GM12801 (cell line): ENCODE measurements around the gene FGFR2.

ENCODE experiments used
- TF ChIP-seq, protein P1 (sequence below): IDR thresholded peaks from one replicate; pipeline ENCODE4 v1.5.1; 2011; ENCODE audit warnings: control low read depth; ENCODE audit not compliant: insufficient read length; ENCODE audit errors: extremely low read depth

The FGFR2 gene

DNA sequence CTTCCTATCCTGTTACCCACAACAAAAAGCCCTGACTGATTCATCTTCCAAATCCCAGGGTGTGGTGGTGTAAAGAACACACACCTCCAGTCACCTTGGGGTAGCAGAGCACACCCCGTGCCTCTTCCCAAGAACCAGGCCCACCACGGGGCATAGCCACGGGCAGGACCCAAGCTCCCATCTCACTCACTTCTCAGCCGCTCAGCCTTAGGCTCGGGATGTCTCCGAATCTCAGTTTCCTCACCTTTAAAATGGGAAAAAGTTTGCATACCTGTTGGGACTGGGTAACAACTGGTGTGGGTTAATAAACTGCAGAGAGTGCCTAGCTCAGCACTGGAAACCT is 139.0 kb downstream of the FGFR2 start:
- TF ChIP-seq, protein P1, sequence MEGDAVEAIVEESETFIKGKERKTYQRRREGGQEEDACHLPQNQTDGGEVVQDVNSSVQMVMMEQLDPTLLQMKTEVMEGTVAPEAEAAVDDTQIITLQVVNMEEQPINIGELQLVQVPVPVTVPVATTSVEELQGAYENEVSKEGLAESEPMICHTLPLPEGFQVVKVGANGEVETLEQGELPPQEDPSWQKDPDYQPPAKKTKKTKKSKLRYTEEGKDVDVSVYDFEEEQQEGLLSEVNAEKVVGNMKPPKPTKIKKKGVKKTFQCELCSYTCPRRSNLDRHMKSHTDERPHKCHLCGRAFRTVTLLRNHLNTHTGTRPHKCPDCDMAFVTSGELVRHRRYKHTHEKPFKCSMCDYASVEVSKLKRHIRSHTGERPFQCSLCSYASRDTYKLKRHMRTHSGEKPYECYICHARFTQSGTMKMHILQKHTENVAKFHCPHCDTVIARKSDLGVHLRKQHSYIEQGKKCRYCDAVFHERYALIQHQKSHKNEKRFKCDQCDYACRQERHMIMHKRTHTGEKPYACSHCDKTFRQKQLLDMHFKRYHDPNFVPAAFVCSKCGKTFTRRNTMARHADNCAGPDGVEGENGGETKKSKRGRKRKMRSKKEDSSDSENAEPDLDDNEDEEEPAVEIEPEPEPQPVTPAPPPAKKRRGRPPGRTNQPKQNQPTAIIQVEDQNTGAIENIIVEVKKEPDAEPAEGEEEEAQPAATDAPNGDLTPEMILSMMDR = no peak

DNA sequence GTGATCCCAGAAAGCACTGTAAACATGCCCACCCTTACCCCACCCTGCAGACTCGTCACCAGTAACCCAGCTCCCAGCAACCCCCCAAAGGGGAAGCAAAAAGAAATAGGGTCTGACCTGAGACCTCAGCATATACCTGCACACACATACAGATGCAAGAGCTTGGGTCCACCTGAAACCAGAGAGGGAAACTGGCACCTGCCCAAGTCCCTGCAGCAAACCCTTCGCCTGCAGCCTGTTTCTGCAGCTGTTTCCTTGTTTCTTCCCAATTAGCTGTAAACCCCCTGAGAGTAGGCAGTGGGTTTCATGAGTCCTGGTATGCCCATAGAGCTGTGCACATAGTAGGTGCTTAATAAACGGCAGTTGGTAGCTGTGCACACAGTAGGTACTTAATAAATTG is 140.5 kb downstream of the FGFR2 start:
- TF ChIP-seq, protein P1 = no peak

GRCh38 chr10:121455377-121455776 is 142.9 kb downstream of the FGFR2 start:
- TF ChIP-seq, protein P1 = no peak

- TF ChIP-seq, protein P1 = no peak
These were observed 143.5 kb downstream of the FGFR2 start for GRCh38 chr10:121454781-121455180.

DNA sequence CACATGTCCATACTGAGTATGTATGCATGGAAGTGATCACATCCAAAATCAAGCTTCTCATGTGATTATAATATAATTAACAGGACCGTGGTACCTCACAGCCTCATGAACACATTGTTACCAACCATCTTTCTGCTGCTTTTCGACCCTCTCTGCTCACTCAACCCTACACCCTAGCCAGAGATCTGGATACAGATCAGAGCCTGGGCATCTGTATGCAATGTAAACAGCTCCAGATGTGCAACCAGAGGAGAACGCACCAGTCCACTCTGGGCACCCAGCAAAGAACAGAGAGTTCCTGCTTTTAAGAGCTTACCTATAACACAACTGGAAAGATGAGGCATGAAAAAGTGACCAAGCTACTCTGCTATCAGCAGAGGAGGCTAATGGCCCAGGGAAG is 145.1 kb downstream of the FGFR2 start:
- TF ChIP-seq, protein P1 = no peak

DNA sequence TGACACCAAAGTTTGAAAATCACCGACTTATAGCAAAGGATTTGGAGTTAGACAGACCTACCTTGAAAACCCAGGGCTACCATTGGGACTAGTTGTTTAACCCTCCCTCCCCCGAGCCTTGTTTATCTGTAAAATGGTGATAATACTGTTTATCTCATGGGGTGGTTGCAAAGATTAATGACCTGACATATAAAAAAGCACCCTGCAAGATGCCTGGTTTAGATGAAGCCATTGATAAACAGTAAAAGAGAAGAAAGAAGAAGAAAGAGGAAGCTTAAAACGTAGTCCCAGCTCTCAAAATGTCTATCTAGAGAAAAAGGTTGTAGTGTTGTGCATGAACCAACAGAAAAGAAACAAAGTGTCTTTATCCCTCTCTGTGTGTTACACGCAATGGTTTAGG is 145.7 kb downstream of the FGFR2 start:
- TF ChIP-seq, protein P1 = no peak

DNA sequence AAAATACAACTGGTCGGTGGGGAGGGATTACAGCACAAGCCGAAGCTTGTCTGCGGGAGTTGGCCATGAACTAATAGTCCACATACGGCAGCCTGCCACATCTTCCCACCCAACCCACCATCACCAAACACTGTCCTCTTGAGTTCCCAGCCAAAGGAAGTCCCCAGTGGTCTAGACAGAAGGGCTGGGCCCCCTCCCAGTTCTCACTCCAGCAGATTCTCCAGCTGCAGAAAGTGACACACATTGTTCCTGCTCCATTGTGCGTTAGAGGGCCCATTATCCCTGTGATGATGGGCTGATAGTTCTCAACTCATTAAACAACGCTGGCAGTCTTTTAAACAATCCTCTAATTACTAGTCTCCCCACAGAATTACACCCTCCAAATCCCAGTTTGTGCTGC is 148.0 kb downstream of the FGFR2 start:
- TF ChIP-seq, protein P1 = no peak

DNA sequence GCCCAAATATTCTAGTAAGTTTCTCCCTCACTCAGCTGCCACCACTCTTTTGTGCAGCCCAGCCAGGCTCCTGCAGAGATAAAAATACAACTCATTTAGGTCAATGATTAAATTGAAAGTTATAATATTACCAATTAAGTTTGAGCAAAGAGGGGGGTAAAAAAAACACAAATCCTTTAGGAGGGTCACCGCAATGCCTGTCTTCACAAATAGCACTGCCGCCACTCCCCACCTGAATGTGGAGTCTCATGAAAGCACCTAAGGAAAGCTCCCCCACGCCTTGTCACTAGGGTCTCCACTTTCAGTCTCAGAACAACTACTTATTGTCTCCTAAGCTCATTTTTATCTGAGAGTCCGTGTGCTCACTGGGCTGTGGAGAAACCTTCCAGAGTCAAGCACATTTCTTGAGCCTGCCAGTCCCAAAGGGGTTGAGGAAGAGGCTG is 148.7 kb downstream of the FGFR2 start:
- TF ChIP-seq, protein P1 = no peak
